ENCODE results near the gene ARMCX4.

Gene ARMCX4

DNA sequence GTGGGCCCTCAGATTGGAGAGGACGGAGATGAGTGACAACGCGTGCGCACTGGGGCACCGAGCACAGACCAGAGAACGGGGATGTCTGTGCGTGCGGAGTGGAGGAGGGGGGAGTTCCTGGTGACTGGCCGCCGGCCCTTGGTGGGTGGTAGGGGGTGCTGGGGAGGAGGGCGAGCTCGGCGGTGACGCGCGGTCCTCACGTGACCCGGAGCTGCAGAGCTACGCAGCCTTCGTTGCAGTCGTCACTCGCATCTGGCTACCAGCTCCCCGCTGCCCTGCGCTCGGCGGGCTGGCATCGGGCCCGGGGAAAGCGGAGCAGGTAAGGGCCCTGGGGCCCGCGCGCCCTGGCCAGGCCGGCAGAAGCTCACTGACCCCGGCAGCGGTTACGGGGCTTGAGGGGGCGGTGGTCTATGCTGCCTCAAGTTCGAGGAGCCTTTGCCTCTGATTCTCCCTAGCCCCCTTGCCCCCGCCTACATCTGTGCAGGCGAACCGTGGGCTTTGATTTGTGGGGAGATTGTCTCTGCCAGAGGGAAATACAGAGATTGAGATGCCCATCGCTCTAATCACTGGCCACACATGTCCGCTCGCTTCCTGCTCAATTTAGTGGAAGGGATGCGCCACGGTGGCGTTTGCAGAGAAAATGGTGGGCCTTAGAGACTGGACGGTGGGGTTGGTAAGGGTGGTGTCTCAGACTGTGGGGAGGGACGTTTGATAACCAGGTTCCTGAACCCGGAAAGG lies at the start of gene ARMCX4:
TSS of gene ARMCX4 (plus strand) at position 245 of the 738 bp plus-strand sequence. CDS start 3,134 bp downstream, outside the sequence.
- peaks cover 0 to 13% of the 10 kb centered on the region in 2 donors for H3K27me3 Mint-ChIP-seq
- peak; percentile 23 for DNase-seq

DNA sequence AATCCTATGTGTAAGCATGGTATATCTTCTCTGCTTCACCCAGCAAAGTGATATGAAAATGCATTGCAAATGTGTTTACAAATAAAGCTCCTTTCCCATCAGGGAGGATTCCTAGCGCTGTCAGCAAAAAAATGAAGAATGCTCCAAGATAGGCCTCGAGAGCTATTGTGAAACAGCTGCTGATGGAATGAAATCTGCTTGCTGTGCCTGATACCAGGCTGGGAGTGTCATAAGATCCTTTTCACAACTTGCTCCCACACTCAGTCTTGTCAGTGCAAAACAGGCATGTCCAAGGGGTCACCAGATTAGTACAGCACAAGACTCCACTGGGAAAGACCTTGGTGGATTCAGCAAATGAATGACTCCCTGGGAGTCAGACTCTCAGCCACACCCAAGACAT lies 43.2 kb upstream of the ARMCX4 start:
- ATAC-seq (replicated peaks) = no peak
- DNase-seq = no peak
- Mint-ChIP-seq H3K4me3 (no peak overlapping the region), H3K27ac (no peak overlapping the region), H3K36me3 (peaks cover 30 to 31% of the 10 kb centered on the region in 2 donors), H3K9me3 (no peaks in the 10 kb centered on the region), H3K27me3 (no peaks in the 10 kb centered on the region), H3K4me1 (peaks cover 0 to 6% of the 10 kb centered on the region in 2 donors)

More for the DNA sequence above, at the start of gene ARMCX4:
- H3K9me3 Mint-ChIP-seq = no peaks in the 10 kb centered on the region
- H3K27ac Mint-ChIP-seq = peak within 1 kb of the TSS; percentile 70
- H3K4me3 Mint-ChIP-seq = peak within 1 kb of the TSS; percentile 80 to 84
- peaks cover 8 to 11% of the 10 kb centered on the region in 2 donors for H3K4me1 Mint-ChIP-seq
- peak; percentile 87 to 91 for ATAC-seq (replicated peaks)
- no peaks in the 10 kb centered on the region for H3K36me3 Mint-ChIP-seq

DNA sequence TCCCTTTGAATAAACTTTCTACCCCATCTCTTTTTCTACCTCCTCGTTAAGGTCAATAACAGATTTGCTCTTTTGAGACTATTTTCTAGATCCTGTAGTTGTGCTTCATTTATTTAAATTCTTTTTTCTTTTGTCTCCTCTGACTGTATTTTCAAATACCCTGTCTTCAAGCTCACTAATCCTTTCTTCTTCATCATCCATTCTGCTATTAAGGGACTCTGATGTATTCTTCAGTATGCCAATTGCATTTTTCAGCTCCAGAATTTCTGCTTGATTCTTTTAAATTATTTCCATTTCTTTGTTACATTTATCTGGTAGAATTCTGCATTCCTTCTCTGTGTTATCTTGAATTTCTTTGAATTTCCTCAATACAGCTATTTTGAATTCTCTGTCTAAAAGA lies 36.0 kb upstream of the ARMCX4 start:
- H3K36me3 Mint-ChIP-seq = peaks cover 20 to 23% of the 10 kb centered on the region in 2 donors
- no peak overlapping the region for H3K4me3 Mint-ChIP-seq
- no peaks in the 10 kb centered on the region for H3K27me3 Mint-ChIP-seq
- peaks cover 0 to 6% of the 10 kb centered on the region in 2 donors for H3K4me1 Mint-ChIP-seq
- DNase-seq (no peak), ATAC-seq (replicated peaks) (no peak)
- H3K27ac Mint-ChIP-seq = no peak overlapping the region
- peaks cover 0 to 7% of the 10 kb centered on the region in 2 donors for H3K9me3 Mint-ChIP-seq

DNA sequence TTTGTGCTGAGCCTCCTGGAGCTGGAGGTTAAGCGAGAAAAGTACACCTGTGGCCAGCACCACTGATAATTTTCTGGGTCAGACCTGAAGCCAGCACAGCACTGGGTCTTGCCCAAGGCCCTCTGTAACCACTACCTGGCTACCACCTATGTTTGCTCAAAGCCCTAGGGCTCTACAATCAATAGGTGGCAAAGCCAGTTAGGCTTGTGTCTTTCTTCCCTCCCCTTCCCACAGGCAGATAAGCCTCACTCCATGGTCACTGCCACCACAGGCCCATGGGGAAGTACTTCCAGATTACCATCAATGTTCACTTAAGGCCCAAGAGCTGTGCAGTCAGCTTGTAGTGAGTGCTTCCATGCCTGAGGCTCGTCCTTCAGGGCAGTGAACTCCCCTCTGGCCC lies 35.2 kb upstream of the ARMCX4 start:
- Mint-ChIP-seq H3K36me3 (peaks cover 20 to 23% of the 10 kb centered on the region in 2 donors), H3K4me1 (peaks cover 0 to 6% of the 10 kb centered on the region in 2 donors), H3K27ac (no peak overlapping the region), H3K9me3 (peaks cover 0 to 7% of the 10 kb centered on the region in 2 donors), H3K27me3 (no peaks in the 10 kb centered on the region), H3K4me3 (no peak overlapping the region)
- DNase-seq (no peak), ATAC-seq (replicated peaks) (no peak)

DNA sequence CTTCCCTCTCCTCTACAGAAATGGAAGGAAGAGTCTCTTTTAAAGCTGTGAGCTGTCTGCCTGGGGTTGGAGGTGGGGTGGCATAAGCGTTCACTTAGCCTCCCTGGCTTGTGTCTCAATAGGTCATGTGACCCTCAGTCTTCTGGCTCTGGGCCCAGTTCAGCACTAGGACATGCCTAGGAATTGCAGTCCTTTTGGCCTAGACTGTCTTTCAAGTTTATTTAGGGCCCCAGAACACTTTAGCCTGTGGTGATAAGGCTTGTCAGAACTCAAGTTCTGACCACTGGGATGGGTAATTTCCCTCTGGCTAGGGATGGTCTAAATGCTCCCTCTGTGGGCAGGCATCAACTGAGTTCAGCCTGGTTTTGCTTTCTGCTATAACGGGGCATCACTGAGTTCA lies 34.3 kb upstream of the ARMCX4 start:
- H3K27ac Mint-ChIP-seq = no peak overlapping the region
- no peaks in the 10 kb centered on the region for H3K27me3 Mint-ChIP-seq
- DNase-seq (no peak), ATAC-seq (replicated peaks) (no peak)
- peaks cover 0 to 10% of the 10 kb centered on the region in 2 donors for H3K9me3 Mint-ChIP-seq
- peaks cover 17 to 27% of the 10 kb centered on the region in 2 donors for H3K36me3 Mint-ChIP-seq
- H3K4me3 Mint-ChIP-seq = no peak overlapping the region
- peaks cover 0 to 3% of the 10 kb centered on the region in 2 donors for H3K4me1 Mint-ChIP-seq

DNA sequence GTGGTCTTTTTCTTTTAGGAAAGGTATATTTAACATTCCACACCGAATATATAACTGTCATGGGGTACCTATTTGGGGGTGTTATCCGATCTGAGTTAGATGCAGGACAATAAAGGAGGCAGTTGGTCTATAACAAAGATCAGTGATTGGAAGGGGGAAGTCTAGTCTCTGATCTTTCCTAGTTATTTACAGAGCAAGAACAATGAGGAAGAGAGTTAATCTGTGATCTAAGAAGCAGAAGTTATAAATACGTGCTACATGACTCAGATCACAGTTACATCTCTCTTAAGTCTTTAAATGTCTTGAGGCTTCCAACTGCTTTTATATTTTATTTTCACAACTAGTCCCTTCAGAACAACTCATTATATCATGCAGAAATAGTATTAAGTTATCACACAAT lies 33.2 kb upstream of the ARMCX4 start:
- ATAC-seq (replicated peaks) (no peak), DNase-seq (no peak)
- Mint-ChIP-seq H3K27ac (no peak overlapping the region), H3K9me3 (peaks cover 0 to 10% of the 10 kb centered on the region in 2 donors), H3K36me3 (peaks cover 17 to 24% of the 10 kb centered on the region in 2 donors), H3K4me3 (no peak overlapping the region), H3K27me3 (no peaks in the 10 kb centered on the region), H3K4me1 (no peaks in the 10 kb centered on the region)

DNA sequence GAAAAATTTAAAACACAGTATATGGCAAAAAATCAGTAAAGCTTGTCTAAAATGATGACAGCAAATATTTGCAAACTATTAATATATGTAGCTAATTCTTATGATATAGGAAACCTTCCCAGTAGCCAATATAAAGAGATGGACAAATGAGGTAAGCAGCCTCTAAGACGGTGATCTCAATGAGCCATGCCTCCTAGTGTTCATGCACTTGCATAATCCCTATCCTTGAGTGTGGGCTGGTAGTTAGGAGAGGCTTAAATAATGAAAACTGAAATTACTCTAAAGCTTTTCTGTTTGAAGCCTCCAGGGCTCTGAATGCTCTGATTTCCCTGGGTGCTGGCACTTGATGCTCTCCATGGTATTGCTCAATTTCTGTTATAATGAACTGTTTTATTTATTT lies 24.6 kb upstream of the ARMCX4 start:
- H3K27ac Mint-ChIP-seq = no peak overlapping the region
- H3K4me3 Mint-ChIP-seq = no peak overlapping the region
- no peaks in the 10 kb centered on the region for H3K27me3 Mint-ChIP-seq
- H3K36me3 Mint-ChIP-seq = peaks cover 1 to 7% of the 10 kb centered on the region in 2 donors
- H3K4me1 Mint-ChIP-seq = no peaks in the 10 kb centered on the region
- DNase-seq (no peak), ATAC-seq (replicated peaks) (no peak)
- H3K9me3 Mint-ChIP-seq = peaks cover 0 to 3% of the 10 kb centered on the region in 2 donors

DNA sequence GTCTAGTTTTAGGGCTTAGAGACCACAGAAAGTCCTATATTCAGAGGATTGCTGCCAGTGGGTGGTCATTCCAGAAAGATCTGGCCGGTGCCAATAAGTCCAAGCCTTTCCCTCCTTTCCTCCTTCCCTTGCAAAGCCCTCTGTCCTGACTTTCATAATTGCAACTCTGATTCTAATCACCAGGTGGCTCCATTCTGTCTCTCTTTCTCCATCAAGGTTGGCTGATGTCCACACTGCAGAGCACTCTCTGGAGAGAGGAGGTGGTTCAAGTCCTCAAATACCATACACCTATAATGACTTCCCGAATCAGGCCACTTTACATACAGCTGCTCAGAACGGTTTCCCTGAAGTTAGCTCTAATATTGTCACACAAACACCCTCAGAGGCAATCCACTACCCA lies 22.4 kb upstream of the ARMCX4 start:
- no peaks in the 10 kb centered on the region for H3K9me3 Mint-ChIP-seq
- ATAC-seq (replicated peaks) (no peak), DNase-seq (no peak)
- no peaks in the 10 kb centered on the region for H3K27me3 Mint-ChIP-seq
- H3K27ac Mint-ChIP-seq = no peak overlapping the region
- peaks cover 1 to 4% of the 10 kb centered on the region in 2 donors for H3K36me3 Mint-ChIP-seq
- no peaks in the 10 kb centered on the region for H3K4me1 Mint-ChIP-seq
- no peak overlapping the region for H3K4me3 Mint-ChIP-seq

DNA sequence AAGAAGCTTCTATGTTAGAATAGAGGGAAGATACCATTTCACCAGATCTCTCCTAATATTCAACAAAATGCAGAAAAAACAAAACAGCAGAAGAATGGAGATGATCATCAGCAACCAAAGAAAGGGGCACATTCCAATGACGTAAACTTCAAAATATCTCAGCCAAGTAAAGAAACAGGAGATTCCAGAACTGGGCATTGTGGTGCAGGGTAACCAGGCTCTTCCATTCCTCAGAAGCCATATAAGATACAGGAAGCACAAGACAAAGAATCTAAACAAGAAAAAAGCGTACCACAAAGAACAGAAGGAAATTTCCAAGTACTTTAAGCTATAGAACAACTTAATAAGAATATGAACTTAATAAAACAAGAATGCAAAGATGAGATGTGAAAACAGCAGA lies 6.9 kb upstream of the ARMCX4 start:
- Mint-ChIP-seq H3K4me3 (no peak overlapping the region), H3K36me3 (no peaks in the 10 kb centered on the region), H3K9me3 (no peaks in the 10 kb centered on the region), H3K4me1 (no peaks in the 10 kb centered on the region), H3K27me3 (no peaks in the 10 kb centered on the region), H3K27ac (no peak overlapping the region)
- no peak for ATAC-seq (replicated peaks)
- DNase-seq = no peak

DNA sequence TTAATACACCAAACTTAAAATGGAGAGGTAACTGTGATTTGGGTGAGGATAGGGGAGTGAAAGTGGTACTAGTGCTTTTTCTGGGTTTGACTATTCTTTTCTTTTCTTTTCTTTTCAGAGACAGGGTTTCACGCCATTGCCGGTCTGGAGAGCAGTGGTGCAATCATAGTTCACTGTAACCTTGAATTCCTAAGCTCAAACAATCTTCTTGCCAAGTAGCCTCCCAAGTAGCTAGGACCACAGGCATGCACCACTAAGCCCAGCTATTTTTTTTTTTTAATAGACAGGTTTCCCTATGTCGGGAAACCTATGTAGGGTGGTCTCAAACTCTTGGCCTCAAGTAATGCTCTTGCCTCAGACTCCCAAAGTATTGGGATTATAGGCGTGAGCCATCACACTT lies 3.0 kb upstream of the ARMCX4 start:
- Mint-ChIP-seq H3K36me3 (no peaks in the 10 kb centered on the region), H3K9me3 (no peaks in the 10 kb centered on the region), H3K4me1 (peaks cover 8 to 11% of the 10 kb centered on the region in 2 donors), H3K4me3 (no peak overlapping the region), H3K27ac (no peak overlapping the region), H3K27me3 (peaks cover 0 to 12% of the 10 kb centered on the region in 2 donors)
- DNase-seq (no peak), ATAC-seq (replicated peaks) (no peak)

DNA sequence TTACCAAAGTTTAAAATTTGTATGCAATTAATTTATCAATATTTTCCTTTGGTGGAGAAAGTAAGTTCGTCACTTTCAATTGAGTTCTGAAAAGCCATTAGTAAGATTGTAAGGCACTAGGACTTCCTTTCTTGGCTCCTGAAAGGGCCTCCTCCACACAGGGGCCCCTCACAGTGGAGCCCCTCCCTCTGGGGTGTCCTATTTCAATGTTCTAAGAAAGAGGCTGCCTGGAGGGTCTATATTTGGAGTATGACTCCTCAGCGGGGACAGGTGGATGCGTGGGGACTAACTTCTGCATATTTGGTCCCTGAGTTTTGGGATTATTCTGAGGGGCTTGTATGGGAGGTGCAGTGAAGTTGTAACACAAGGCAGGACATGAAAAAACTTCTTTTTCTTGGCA lies 1.6 kb upstream of the ARMCX4 start:
- no peaks in the 10 kb centered on the region for H3K9me3 Mint-ChIP-seq
- DNase-seq (no peak), ATAC-seq (replicated peaks) (no peak)
- H3K4me3 Mint-ChIP-seq = no peak overlapping the region
- H3K27ac Mint-ChIP-seq = no peak overlapping the region
- no peaks in the 10 kb centered on the region for H3K36me3 Mint-ChIP-seq
- peaks cover 0 to 13% of the 10 kb centered on the region in 2 donors for H3K27me3 Mint-ChIP-seq
- peaks cover 8 to 11% of the 10 kb centered on the region in 2 donors for H3K4me1 Mint-ChIP-seq

DNA sequence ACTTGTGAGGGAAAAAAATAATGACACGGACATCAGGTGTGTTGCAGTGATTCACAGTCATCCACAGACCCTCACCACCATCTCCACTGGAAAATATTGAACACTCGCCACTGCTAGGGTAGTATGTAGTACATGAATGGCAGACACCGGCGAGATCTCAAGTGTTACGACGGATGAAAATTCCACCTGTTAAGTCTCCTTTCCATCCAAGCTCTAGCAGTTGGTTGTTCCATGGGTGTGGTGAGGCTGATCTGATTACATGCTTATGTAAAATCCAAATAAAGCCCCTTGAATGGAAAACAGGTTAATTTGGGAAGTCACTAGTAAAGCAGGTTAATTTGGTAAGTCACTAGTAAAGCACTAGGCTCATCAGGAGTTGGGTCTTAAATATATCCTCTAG lies 1.1 kb upstream of the ARMCX4 start:
- Mint-ChIP-seq H3K4me3 (no peak overlapping the region), H3K27ac (no peak overlapping the region), H3K36me3 (no peaks in the 10 kb centered on the region), H3K9me3 (no peaks in the 10 kb centered on the region), H3K4me1 (peaks cover 8 to 11% of the 10 kb centered on the region in 2 donors), H3K27me3 (peaks cover 0 to 13% of the 10 kb centered on the region in 2 donors)
- ATAC-seq (replicated peaks) (no peak), DNase-seq (no peak)

DNA sequence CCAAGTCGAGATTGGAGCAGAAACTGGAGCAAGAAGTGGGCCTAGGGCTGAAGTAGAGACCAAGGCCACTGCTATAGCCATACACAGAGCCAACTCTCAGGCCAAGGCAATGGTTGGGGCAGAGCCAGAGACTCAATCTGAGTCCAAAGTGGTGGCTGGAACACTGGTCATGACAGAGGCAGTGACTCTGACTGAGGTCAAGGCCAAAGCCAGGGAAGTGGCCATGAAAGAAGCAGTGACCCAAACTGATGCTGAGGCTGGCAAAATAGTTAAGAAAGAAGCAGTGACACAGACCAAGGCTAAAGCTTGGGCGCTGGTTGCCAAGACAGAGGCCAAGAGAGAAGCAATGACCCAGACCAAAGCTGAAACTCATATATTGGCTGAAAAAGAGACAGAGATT lies 3.5 kb downstream of the ARMCX4 start:
- no peak overlapping the region for H3K4me3 Mint-ChIP-seq
- H3K4me1 Mint-ChIP-seq = peaks cover 8 to 11% of the 10 kb centered on the region in 2 donors
- peaks cover 0 to 13% of the 10 kb centered on the region in 2 donors for H3K27me3 Mint-ChIP-seq
- ATAC-seq (replicated peaks) = no peak
- peaks cover 0 to 3% of the 10 kb centered on the region in 2 donors for H3K36me3 Mint-ChIP-seq
- H3K9me3 Mint-ChIP-seq = peaks cover 2 to 8% of the 10 kb centered on the region in 2 donors
- DNase-seq = no peak
- H3K27ac Mint-ChIP-seq = no peak overlapping the region

DNA sequence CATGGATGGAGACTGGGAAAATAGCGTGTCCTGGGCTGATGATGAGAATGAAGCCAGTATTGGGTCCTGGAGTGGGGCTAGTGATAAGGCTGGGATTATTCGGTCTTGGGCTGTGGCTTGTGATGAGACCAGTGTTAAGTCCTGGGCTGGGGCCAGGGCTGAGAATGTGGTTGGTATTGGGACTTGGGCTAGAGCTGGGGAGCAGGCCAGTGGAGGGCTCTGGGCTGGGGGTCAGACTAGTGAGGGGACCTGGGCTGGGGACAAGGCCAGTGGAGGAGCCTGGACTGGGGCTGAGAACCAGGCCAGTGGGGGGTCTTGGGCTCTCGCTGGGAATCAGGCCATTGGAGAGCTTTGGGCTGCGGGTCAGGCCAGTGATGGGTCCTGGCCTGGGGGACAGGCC lies 6.7 kb downstream of the ARMCX4 start:
- Mint-ChIP-seq H3K27ac (no peak overlapping the region), H3K4me1 (no peaks in the 10 kb centered on the region), H3K4me3 (no peak overlapping the region), H3K9me3 (peaks cover 2 to 8% of the 10 kb centered on the region in 2 donors), H3K27me3 (peaks cover 0 to 3% of the 10 kb centered on the region in 2 donors), H3K36me3 (peaks cover 0 to 3% of the 10 kb centered on the region in 2 donors)
- DNase-seq (no peak), ATAC-seq (replicated peaks) (no peak)

DNA sequence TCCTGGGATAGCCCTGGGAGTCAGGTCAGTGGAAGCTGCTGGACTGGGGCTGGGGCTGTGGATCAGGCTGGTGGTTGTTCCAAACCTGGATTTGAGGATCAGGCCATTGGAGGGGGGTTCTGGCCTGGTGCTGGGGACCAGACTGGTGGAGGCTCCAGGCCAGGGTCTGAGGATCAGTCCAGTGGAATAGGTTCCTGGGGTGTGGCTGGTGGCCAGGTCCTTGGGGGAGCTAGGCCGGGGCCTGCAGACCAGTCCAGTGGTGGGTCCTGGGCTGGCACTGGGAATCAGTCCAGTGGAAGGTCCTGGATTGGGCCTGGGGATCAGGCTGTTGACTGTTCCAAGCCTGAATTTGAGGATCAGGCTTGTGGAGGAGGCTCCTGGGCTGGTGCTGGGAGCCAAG lies 8.0 kb downstream of the ARMCX4 start:
- ATAC-seq (replicated peaks) = no peak
- peaks cover 0 to 3% of the 10 kb centered on the region in 2 donors for H3K36me3 Mint-ChIP-seq
- DNase-seq = no peak
- no peaks in the 10 kb centered on the region for H3K27me3 Mint-ChIP-seq
- H3K4me3 Mint-ChIP-seq = no peak overlapping the region
- H3K4me1 Mint-ChIP-seq = no peaks in the 10 kb centered on the region
- no peak overlapping the region for H3K27ac Mint-ChIP-seq
- H3K9me3 Mint-ChIP-seq = peaks cover 2 to 8% of the 10 kb centered on the region in 2 donors

All from stimulated activated naive B cell treated with anti-CD40 and anti-IgM and Interleukin-4, amounts not matched to agents 10 μg/mL and 1 μg/mL and 100 μg/mL, for 72 hours (primary cell).